Jurkat, Clone E6-1 (cell line): ENCODE results near the gene ADAD2.

Experiments
- DNase-seq: peaks from one replicate; pipeline ENCODE4 v3.0.0-alpha.2; 2011; ENCODE audit warnings: low read depth, low spot score
- H3K4me3 ChIP-seq: 2 replicates; pipeline ENCODE4 v1.5.1; 2011; ENCODE audit warnings: mild to moderate bottlenecking, low read length, control low read depth, moderate library complexity

Gene ADAD2

DNA sequence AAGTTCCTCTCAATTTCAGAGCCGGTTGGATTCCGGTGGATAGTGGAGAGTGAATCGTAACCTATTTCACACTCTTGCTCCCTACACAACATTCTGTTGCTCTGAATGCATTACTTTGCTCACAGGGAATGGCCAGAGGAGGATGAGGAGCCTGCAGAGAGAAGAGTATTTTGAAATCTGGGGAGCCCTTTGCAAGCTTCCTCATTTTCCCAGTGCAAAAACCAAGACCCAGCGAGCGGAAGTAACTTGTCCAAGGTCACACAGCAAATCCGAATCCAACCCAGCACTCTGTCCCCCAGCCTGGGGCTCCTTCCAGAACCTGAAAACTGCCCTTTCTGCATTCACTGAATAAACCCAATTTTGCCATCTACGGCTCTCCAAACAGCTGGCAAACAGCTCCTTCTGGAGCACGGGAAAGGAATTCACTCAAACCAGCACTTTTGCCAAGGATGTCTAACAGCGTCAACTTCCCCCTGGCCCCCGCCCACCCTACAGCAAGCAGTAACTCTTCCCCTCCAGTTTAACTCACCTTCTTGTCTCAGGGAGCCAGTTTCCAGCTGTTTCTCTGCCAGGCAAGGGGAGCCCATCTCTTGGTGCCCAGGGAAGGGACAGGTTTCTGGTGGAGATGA lies 48.3 kb downstream of the ADAD2 start:
- no peak overlapping the region for H3K4me3 ChIP-seq
- DNase-seq = no peak

GRCh38 chr16:84239909-84240308 lies 49.0 kb downstream of the ADAD2 start, which contains the start of gene KCNG4:
TSS of gene KCNG4 (minus strand) at chr16:84240012. CDS start at chr16:84237485, 2,527 bp downstream.
- no peak within 1 kb of the TSS for H3K4me3 ChIP-seq
- DNase-seq = no peak

DNA sequence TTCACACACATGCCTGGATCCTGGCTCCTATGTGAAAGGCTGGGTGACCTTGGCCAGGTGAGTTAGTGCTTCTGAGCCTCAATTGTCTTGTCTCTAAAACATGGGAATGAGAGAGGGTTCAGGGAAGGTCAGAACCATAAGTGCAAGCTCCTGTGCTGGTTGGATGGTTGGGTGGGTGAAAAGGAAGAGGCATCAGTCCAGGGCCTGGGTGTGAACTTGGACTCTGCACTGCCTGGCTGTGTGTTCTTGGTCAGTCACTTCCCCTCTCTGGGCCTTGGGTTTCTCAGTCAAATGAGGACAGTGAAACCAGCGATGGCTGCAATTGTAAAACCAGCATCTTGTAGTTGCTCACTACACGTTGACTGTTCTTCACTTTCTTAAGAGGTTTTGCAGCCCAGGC lies 49.5 kb downstream of the ADAD2 start:
- no peak for DNase-seq

GRCh38 chr16:84241778-84242177 lies 50.8 kb downstream of the ADAD2 start:
- H3K4me3 ChIP-seq = no peak overlapping the region
- DNase-seq = no peak

More for the DNA sequence above, 49.5 kb downstream of the ADAD2 start:
- H3K4me3 ChIP-seq = no peak overlapping the region

DNA sequence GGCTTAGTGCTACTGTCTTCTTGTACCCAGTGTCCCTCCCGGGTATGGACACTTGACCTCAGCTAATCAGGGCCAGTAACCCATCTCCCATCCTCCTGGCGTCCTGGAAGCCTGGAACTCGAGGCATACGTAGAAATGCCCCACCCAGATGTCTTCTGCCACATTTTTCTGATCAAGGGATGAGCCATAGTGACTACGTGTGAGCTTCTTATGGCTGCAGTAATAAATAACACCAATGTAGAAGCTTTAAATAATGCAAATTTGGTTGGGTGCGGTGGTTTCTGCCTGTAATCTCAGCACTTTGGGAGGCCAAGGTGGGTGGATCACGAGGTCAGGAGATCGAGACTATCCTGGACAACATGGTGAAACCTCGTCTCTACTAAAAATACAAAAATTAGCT lies 51.9 kb downstream of the ADAD2 start:
- no peak overlapping the region for H3K4me3 ChIP-seq
- DNase-seq = no peak

DNA sequence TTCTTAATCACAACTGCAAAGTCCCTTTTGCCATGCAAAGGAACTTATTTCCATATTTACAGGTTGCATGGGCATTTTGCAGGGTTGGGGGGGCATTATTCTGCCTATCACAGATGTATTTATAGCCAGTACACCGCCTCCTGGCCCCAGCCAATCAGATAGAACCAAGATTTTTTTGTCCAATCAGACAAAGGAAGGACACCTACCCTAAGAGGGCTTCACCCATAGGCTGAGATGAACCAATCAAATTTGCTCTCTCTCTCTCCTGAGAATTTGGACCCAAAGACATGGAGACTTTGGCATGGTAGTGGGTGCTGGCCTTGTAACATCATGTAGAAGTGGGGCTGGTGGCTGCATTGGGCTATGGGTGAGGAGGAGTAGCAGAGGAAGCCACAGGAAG lies 52.8 kb downstream of the ADAD2 start:
- peak; percentile 12 for DNase-seq
- no peak overlapping the region for H3K4me3 ChIP-seq

DNA sequence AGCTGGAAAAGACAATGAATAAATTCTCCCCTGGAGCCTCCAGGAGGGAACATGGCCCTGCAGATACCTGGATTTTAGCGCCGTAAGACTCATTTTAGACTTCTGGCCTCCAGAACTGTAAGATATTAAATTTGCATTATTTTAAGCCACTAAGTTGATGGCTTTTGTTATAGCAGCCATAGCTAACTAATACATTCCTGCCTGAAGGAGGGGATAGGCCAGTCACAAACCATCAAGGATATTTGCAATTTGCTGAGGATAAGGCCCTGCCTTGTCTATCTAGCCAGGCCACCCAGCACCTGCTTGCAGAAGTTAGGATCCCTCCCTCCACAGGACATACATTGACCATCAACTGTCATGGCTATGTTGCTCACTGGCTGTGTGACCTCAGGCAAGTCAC lies 53.8 kb downstream of the ADAD2 start:
- no peak overlapping the region for H3K4me3 ChIP-seq
- DNase-seq = no peak

DNA sequence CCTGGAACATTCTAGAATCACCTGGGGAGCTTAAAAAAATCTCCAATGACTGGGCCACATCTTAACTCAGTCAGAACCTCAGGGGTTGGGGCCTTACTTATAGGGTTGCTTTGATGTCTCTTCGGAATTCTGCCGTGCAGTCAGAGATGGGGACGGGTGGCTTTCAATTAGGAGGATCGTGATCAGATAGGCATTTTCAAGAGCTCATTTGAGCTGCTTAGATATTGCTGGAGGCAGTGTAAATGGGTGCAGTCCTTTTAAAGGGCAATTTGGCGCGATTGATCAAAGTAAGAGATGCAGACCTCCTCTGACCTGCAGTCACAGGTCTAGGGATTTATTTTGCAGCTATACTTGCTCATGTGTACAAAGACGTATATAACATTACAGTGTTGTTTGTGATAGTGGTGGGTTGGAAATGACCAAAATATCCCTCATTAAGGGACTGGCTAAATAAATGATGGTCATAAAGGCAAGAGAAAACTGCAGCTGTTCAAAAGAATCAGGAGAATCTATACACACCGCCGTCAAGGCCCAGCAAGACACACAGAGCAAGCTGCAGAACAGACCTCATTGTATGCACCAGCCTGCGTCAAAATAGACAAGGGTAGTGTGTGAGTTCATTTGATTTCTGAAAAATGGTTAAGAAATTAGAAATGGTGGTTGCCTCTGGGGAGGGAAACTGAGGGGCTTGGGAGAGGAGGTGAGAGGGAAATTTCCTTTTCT lies 55.2 kb downstream of the ADAD2 start:
- no peak overlapping the region for H3K4me3 ChIP-seq
- DNase-seq = no peak

DNA sequence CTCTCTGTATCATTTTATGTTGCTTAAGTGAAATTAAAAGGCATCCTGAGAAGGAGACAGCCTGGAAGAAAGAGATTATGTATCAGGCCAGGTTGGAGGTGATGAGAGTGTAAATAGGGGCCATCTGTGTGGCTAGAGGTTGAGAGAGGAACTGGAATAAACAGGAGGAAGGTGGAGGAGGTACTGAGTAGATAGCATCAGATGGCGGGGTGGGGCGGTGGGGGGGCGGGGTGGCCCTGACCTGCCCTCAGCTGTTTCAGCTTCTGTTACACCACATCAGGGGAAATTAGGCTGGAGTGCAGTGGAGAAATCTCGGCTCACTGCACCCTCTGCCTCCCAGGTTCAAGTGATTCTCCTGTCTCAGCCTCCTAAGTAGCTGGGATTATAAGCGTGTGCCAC lies 55.7 kb downstream of the ADAD2 start:
- no peak for DNase-seq
- no peak overlapping the region for H3K4me3 ChIP-seq
